B cell (primary cell): Measurements from ENCODE around the gene CDS1. TPM values are rescaled to one million over a fixed set of nuclear protein-coding genes. Genes with fewer than 3 reads are reported as not detected.

Source experiments
- ATAC-seq: fragments of 200-7000 bp; cut with Tn5 transposase; one replicate; pipeline ENCODE4 v1.10.0; 2021; ENCODE audit warnings: low read depth, mild to moderate bottlenecking, moderate number of reproducible peaks, moderate library complexity
- CTCF ChIA-PET: fragments of 350-600 bp; sonication (Branson Sonifier 250); formaldehyde crosslinking; loops from one replicate; lab custom pipeline; 2021; ENCODE audit warnings: antibody characterized with exemption, inconsistent platforms; lab: Charles Lee
- POLR2A ChIA-PET: fragments of 350-600 bp; sonication (Branson Sonifier 250); formaldehyde crosslinking; loops from one replicate; lab custom pipeline; 2021; ENCODE audit warnings: antibody characterized with exemption; lab: Charles Lee
- DNase-seq: peaks from one replicate; pipeline ENCODE4 v3.0.0; 2013
- H2AFZ ChIP-seq: 2 replicates; pipeline ENCODE4 v1.6.1; 2012; ENCODE audit warnings: mild to moderate bottlenecking, low read depth, low read length; ENCODE audit not compliant: insufficient read depth, poor library complexity, severe bottlenecking
- H3K27ac ChIP-seq, 2 donors: 1 replicate in 1 of 2; 2 replicates in 1 of 2; pipeline ENCODE4 v1.5.1; 2012 to 2013; ENCODE audit warnings: low read length in 2 of 2, mild to moderate bottlenecking in 2 of 2, moderate library complexity in 1 of 2
- H3K27me3 ChIP-seq, 4 experiments: fragments of 200-600 bp in 1 of 4; sonication (generic) in 1 of 4; replicated peaks in 1 of 4; 1 replicate in 2 of 4; 2 replicates in 2 of 4; pipeline versions ENCODE4 v1.6.1 to v1.7.0; 2013 to 2016; ENCODE audit warnings: low read length in 3 of 4, mild to moderate bottlenecking in 2 of 4, mixed read lengths in 1 of 4, moderate library complexity in 1 of 4; ENCODE audit not compliant: insufficient read depth in 4 of 4, control insufficient read depth in 3 of 4; ENCODE audit errors: control extremely low read depth in 1 of 4
- H3K36me3 ChIP-seq, 2 experiments: replicated peaks in 1 of 2; 1 replicate in 1 of 2; 2 replicates in 1 of 2; pipeline versions ENCODE4 v1.6.1 to v1.7.1; 2013; ENCODE audit warnings: low read length in 1 of 2; ENCODE audit not compliant: insufficient read depth in 2 of 2, control insufficient read depth in 1 of 2; ENCODE audit errors: control extremely low read depth in 1 of 2, extremely low read depth in 1 of 2
- H3K4me1 ChIP-seq, 2 donors: fragments of 200-600 bp in 1 of 2; sonication (generic) in 1 of 2; 1 replicate in 1 of 2; 2 replicates in 1 of 2; pipeline versions ENCODE4 v1.5.1 to v1.6.1; 2013 to 2017; ENCODE audit warnings: low read length in 2 of 2; ENCODE audit not compliant: control insufficient read depth in 2 of 2, insufficient read depth in 2 of 2
- H3K4me2 ChIP-seq: replicated peaks from 2 replicates; pipeline ENCODE3; 2012; ENCODE audit warnings: mild to moderate bottlenecking, low read depth, low read length; ENCODE audit not compliant: poor library complexity, severe bottlenecking
- H3K4me3 ChIP-seq, 5 experiments: fragments of 200-600 bp in 1 of 5; sonication (generic) in 1 of 5; 1 replicate in 3 of 5; 2 replicates in 2 of 5; pipeline versions ENCODE4 v1.5.1 to v1.7.0; 2011 to 2016; ENCODE audit warnings: low read length in 4 of 5, mild to moderate bottlenecking in 4 of 5, low read depth in 2 of 5, control low read depth in 1 of 5, moderate library complexity in 1 of 5; ENCODE audit not compliant: insufficient read depth in 1 of 5; ENCODE audit errors: control extremely low read depth in 1 of 5, extremely low read depth in 1 of 5
- H3K79me2 ChIP-seq: fragments of 200-600 bp; sonication (generic); one replicate; pipeline ENCODE4 v1.6.0; 2016; ENCODE audit warnings: low read length; ENCODE audit not compliant: control insufficient read depth, insufficient read depth
- H3K9ac ChIP-seq: fragments of 200-600 bp; sonication (generic); 2 replicates; pipeline ENCODE4 v1.6.1; 2017; ENCODE audit warnings: mild to moderate bottlenecking, low read length, moderate library complexity
- H3K9me3 ChIP-seq, 3 donors: one replicate each; pipeline versions ENCODE4 v1.6.1 to v1.7.1; 2013; ENCODE audit warnings: low read length in 2 of 3; ENCODE audit not compliant: control insufficient read depth in 2 of 3, insufficient read depth in 1 of 3; ENCODE audit errors: control extremely low read depth in 1 of 3
- H4K20me1 ChIP-seq: 2 replicates; pipeline ENCODE4 v1.6.0; 2012; ENCODE audit warnings: mild to moderate bottlenecking, low read length; ENCODE audit not compliant: insufficient read depth, control insufficient read depth, poor library complexity, severe bottlenecking
- H3K27ac Mint-ChIP-seq: one replicate; pipeline ENCODE4 v1.8.0; 2021; ENCODE audit warnings: mixed read lengths
- H3K27me3 Mint-ChIP-seq: one replicate; pipeline ENCODE4 v1.8.0; 2021; ENCODE audit warnings: mixed read lengths
- H3K4me1 Mint-ChIP-seq: one replicate; pipeline ENCODE4 v1.8.0; 2021; ENCODE audit warnings: mixed read lengths
- H3K4me3 Mint-ChIP-seq: one replicate; pipeline ENCODE4 v1.8.0; 2021; ENCODE audit warnings: mixed read lengths
- H3K9me3 Mint-ChIP-seq: one replicate; pipeline ENCODE4 v1.8.0; 2022; ENCODE audit warnings: mixed read lengths; ENCODE audit not compliant: insufficient read depth
- EZH2 ChIP-seq: IDR thresholded peaks from 2 replicates; pipeline ENCODE4 v1.6.1; 2012; ENCODE audit warnings: borderline replicate concordance, low read depth, mild to moderate bottlenecking, moderate library complexity, low read length; ENCODE audit not compliant: insufficient read depth, poor library complexity, severe bottlenecking
- WGBS: methylation state at CpG from one replicate; pipeline ENCODE4 v1.1.5; 2013; ENCODE audit warnings: missing lambda C conversion rate; ENCODE audit not compliant: insufficient coverage; 5-methylcytosine and 5-hydroxymethylcytosine counted together
- intact Hi-C: fragments of 100-400 bp; cut with micrococcal nuclease; formaldehyde crosslinking; loops from one replicate; pipeline ENCODE4 v1.10.0; 2022
- polyA plus RNA-seq: library from polyadenylated mRNA; depleted of rRNA; stranded (reverse); fragments of >200 nt; gene quantifications from 2 replicates; pipeline ENCODE4 v1.2.3, GENCODE V29; 2012
- total RNA-seq, 2 donors: library from RNA; stranded (reverse); fragments of 120-200 nt in 1 of 2; gene quantifications; 1 replicate in 1 of 2; 2 replicates in 1 of 2; pipeline versions ENCODE4 v1.2.3 to v1.2.4, GENCODE V29; 2013 to 2022
- TF ChIP-seq, protein P1 (sequence below): fragments of 200-600 bp; IDR thresholded peaks from one replicate; pipeline ENCODE4 v1.8.0; 2022; ENCODE audit warnings: antibody characterized with exemption, mild to moderate bottlenecking

CDS1 gene
- total and polyA plus RNA-seq, 2 donors (not counting 1 experiment from before 2014, with no cell fraction given): 0.03 to 0.15 TPM

DNA sequence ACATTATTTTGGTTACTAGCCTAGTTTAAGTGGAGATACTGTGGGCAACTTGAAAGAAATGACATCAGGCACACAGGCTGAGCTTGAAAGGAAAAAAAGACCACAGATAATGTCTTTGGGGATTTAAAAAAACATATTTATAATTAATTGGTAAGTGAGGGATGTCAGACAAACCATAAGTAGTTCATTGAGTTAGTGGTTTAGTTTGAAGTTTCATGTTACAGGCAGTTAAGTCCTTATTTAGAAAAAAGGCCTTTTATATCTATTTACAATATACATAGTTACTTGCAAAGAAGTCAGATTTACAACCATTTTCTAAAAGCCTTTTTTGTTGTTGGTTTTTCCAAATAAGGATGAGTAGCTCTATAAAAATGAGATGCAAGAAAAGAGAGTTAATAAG is 89.2 kb downstream of the CDS1 start:
- ChIA-PET POLR2A (no interaction called here), CTCF (no interaction called here)
- Mint-ChIP-seq H3K9me3 (no peaks in the 10 kb centered on the region), H3K4me1 (no peaks in the 10 kb centered on the region), H3K4me3 (no peak overlapping the region), H3K27me3 (no peaks in the 10 kb centered on the region), H3K27ac (no peak overlapping the region)
- Histone ChIP-seq H3K9me3 (no peaks in the 10 kb centered on the region), H3K4me2 (no peak overlapping the region), H3K36me3 (no peaks in the 10 kb centered on the region), H3K9ac (no peak overlapping the region), H3K4me1 (no peaks in the 10 kb centered on the region), H4K20me1 (no peaks in the 10 kb centered on the region), H3K27me3 (no peaks in the 10 kb centered on the region), H3K27ac (no peak overlapping the region), H2AFZ (no peak overlapping the region), H3K4me3 (no peak overlapping the region), H3K79me2 (no peaks in the 10 kb centered on the region)
- DNase-seq: no peak
- intact Hi-C loops: no loop called here
- ATAC-seq: no peak
- no peak for TF ChIP-seq EZH2
- TF ChIP-seq, protein P1, sequence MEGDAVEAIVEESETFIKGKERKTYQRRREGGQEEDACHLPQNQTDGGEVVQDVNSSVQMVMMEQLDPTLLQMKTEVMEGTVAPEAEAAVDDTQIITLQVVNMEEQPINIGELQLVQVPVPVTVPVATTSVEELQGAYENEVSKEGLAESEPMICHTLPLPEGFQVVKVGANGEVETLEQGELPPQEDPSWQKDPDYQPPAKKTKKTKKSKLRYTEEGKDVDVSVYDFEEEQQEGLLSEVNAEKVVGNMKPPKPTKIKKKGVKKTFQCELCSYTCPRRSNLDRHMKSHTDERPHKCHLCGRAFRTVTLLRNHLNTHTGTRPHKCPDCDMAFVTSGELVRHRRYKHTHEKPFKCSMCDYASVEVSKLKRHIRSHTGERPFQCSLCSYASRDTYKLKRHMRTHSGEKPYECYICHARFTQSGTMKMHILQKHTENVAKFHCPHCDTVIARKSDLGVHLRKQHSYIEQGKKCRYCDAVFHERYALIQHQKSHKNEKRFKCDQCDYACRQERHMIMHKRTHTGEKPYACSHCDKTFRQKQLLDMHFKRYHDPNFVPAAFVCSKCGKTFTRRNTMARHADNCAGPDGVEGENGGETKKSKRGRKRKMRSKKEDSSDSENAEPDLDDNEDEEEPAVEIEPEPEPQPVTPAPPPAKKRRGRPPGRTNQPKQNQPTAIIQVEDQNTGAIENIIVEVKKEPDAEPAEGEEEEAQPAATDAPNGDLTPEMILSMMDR: no peak

DNA sequence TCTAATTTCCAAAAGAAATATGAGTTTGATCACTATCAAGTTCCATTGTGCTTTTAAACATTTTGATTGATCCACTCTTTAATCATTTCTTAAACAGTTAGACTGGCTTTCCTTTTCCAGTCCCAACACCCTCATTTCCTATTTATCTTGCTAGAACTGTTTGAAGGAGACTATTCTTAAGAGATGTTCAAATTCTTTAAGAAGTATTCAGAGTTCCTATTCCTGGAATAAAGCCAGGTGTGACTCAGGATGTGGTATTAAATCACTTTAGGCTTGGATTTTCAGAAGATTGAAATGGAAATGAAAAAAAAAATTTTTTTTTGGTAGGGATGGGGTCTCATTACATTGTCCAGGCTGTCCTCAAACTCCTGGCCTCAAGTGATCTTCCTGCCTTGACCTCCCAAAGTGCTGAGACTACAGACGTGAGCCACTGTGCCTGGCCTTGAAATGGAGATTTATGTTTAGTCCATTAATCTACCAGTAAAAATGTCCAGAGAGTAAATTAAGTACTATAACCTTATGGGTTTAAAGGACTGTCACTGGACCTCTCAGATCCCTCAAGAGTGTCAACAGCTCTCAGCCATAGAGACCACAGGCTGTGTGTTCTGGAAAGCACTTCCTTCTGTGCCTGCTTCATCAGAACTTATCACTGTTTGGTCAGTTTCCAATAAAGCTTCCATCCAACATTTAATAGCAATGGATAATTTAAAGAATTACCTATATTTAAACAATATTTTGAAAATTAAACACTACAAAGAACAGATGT is 90.7 kb downstream of the CDS1 start:
- no peaks in the 10 kb centered on the region for H4K20me1 ChIP-seq
- TF ChIP-seq, protein P1: no peak
- no peak for TF ChIP-seq EZH2
- no peaks in the 10 kb centered on the region for H3K36me3 ChIP-seq
- ATAC-seq (no peak), DNase-seq (no peak)
- WGBS: no CpG with 5 or more reads among the region's 1 CpG
- H3K27ac Mint-ChIP-seq: no peak overlapping the region
- no peaks in the 10 kb centered on the region for H3K27me3 ChIP-seq
- no peak overlapping the region for H3K4me3 Mint-ChIP-seq
- H3K4me2 ChIP-seq: no peak overlapping the region
- no peak overlapping the region for H2AFZ ChIP-seq
- no peaks in the 10 kb centered on the region for H3K4me1 ChIP-seq
- no peaks in the 10 kb centered on the region for H3K9me3 Mint-ChIP-seq
- ChIA-PET POLR2A (no interaction called here), CTCF (no interaction called here)
- H3K9ac ChIP-seq: no peak overlapping the region
- no peaks in the 10 kb centered on the region for H3K4me1 Mint-ChIP-seq
- intact Hi-C loops: no loop called here
- no peak overlapping the region for H3K4me3 ChIP-seq
- H3K9me3 ChIP-seq: no peaks in the 10 kb centered on the region
- H3K27ac ChIP-seq: no peak overlapping the region
- no peaks in the 10 kb centered on the region for H3K27me3 Mint-ChIP-seq
- H3K79me2 ChIP-seq: no peaks in the 10 kb centered on the region
